Trophoblast cell (in vitro differentiated cells and primary cell): ENCODE measurements around the gene VIP.

Source experiments
- DNase-seq, 2 donors: peaks; one replicate each; pipeline ENCODE4 v3.0.0-alpha.2; 2016
- H2AFZ ChIP-seq: 2 replicates; pipeline ENCODE4 v1.6.1; 2013; ENCODE audit warnings: low read length, moderate library complexity, mild to moderate bottlenecking; ENCODE audit not compliant: insufficient read depth, poor library complexity
- H2AK5ac ChIP-seq: 2 replicates; pipeline ENCODE4 v1.6.1; 2013; ENCODE audit warnings: mild to moderate bottlenecking, low read length
- H2BK120ac ChIP-seq: 2 replicates; pipeline ENCODE4 v1.6.1; 2013; ENCODE audit warnings: low read length, mild to moderate bottlenecking, moderate library complexity; ENCODE audit not compliant: insufficient read depth, poor library complexity
- H2BK12ac ChIP-seq: 2 replicates; pipeline ENCODE4 v1.6.1; 2013; ENCODE audit warnings: mild to moderate bottlenecking, low read length, moderate library complexity
- H2BK5ac ChIP-seq: 2 replicates; pipeline ENCODE4 v1.6.1; 2013; ENCODE audit warnings: low read length, low read depth, moderate library complexity, mild to moderate bottlenecking; ENCODE audit not compliant: poor library complexity
- H3K14ac ChIP-seq: 2 replicates; pipeline ENCODE4 v1.6.1; 2013; ENCODE audit warnings: mild to moderate bottlenecking, low read length
- H3K18ac ChIP-seq: 2 replicates; pipeline ENCODE4 v1.6.1; 2013; ENCODE audit warnings: mild to moderate bottlenecking, low read length
- H3K23ac ChIP-seq: 2 replicates; pipeline ENCODE4 v1.6.1; 2013; ENCODE audit warnings: low read length
- H3K27ac ChIP-seq: 2 replicates; pipeline ENCODE4 v1.5.1; 2013; ENCODE audit warnings: low read depth, mild to moderate bottlenecking, inconsistent platforms, low read length, moderate library complexity
- H3K27me3 ChIP-seq: 2 replicates; pipeline ENCODE4 v1.6.1; 2013; ENCODE audit warnings: inconsistent platforms, mild to moderate bottlenecking, low read length, moderate library complexity; ENCODE audit not compliant: insufficient read depth
- H3K36me3 ChIP-seq, 2 experiments: 1 replicate in 1 of 2; 2 replicates in 1 of 2; pipeline ENCODE4 v1.6.1; 2013; ENCODE audit warnings: low read length in 2 of 2, mild to moderate bottlenecking in 2 of 2, moderate library complexity in 1 of 2; ENCODE audit not compliant: insufficient read depth in 2 of 2, control insufficient read depth in 1 of 2
- H3K4ac ChIP-seq: 2 replicates; pipeline ENCODE4 v1.6.1; 2013; ENCODE audit warnings: low read depth, mild to moderate bottlenecking, low read length, moderate library complexity
- H3K4me1 ChIP-seq, 2 experiments: 1 replicate in 1 of 2; 2 replicates in 1 of 2; pipeline ENCODE4 v1.6.1; 2013; ENCODE audit warnings: low read length in 2 of 2, mild to moderate bottlenecking in 2 of 2, moderate library complexity in 1 of 2; ENCODE audit not compliant: insufficient read depth in 2 of 2, control insufficient read depth in 1 of 2
- H3K4me2 ChIP-seq: 2 replicates; pipeline ENCODE4 v1.6.1; 2013; ENCODE audit warnings: inconsistent platforms, mild to moderate bottlenecking, low read length, moderate library complexity
- H3K4me3 ChIP-seq: 2 replicates; pipeline ENCODE4 v1.5.1; 2013; ENCODE audit warnings: mild to moderate bottlenecking, low read depth, low read length, inconsistent platforms
- H3K79me1 ChIP-seq: one replicate; pipeline ENCODE4 v1.6.1; 2013; ENCODE audit warnings: low read length
- H3K79me2 ChIP-seq: 2 replicates; pipeline ENCODE4 v1.6.1; 2013; ENCODE audit warnings: low read length, mild to moderate bottlenecking; ENCODE audit not compliant: control insufficient read depth, insufficient read depth, poor library complexity
- H3K9ac ChIP-seq: 2 replicates; pipeline ENCODE4 v1.6.1; 2013; ENCODE audit warnings: mild to moderate bottlenecking, low read length
- H3K9me3 ChIP-seq: 2 replicates; pipeline ENCODE4 v1.6.1; 2013; ENCODE audit warnings: low read depth, mild to moderate bottlenecking, control low read depth, inconsistent platforms, low read length; ENCODE audit not compliant: insufficient read depth
- H4K12ac ChIP-seq: 2 replicates; pipeline ENCODE4 v1.6.1; 2013; ENCODE audit warnings: low read depth, mild to moderate bottlenecking, low read length, moderate library complexity
- H4K8ac ChIP-seq: 2 replicates; pipeline ENCODE4 v1.6.1; 2013; ENCODE audit warnings: low read depth, mild to moderate bottlenecking, low read length, moderate library complexity
- H4K91ac ChIP-seq: one replicate; pipeline ENCODE4 v1.6.1; 2013; ENCODE audit warnings: low read depth, mild to moderate bottlenecking, low read length, moderate library complexity
- WGBS: extraction: QIAGEN DNeasy Blood & Tissue Kit; methylation state at CpG from one replicate; pipeline ENCODE4 v1.1.7; 2013; ENCODE audit warnings: missing lambda C conversion rate; ENCODE audit not compliant: insufficient read length, insufficient coverage; ENCODE audit errors: extremely low coverage; 5-methylcytosine and 5-hydroxymethylcytosine counted together

VIP gene

GRCh38 chr6:152705327-152705726, 45.3 kb upstream of the VIP start:
- no CpG with 5 or more reads among the region's 2 CpGs for WGBS
- Histone ChIP-seq H4K91ac (no peak overlapping the region), H4K12ac (no peak overlapping the region), H3K79me2 (no peaks in the 10 kb centered on the region), H3K9ac (no peak overlapping the region), H3K27ac (no peak overlapping the region), H3K4me3 (no peak overlapping the region), H3K36me3 (no peaks in the 10 kb centered on the region), H3K4me2 (no peak overlapping the region), H2AK5ac (no peak overlapping the region), H2BK5ac (no peak overlapping the region), H3K4ac (no peak overlapping the region), H2BK12ac (no peak overlapping the region), H3K18ac (no peak overlapping the region), H3K9me3 (no peaks in the 10 kb centered on the region), H4K8ac (no peak overlapping the region), H3K4me1 (no peaks in the 10 kb centered on the region), H3K79me1 (no peaks in the 10 kb centered on the region), H3K23ac (no peak overlapping the region), H2AFZ (no peak overlapping the region), H2BK120ac (no peak overlapping the region), H3K14ac (no peak overlapping the region), H3K27me3 (no peaks in the 10 kb centered on the region)
- no peak for DNase-seq

GRCh38 chr6:152716322-152716721, 34.3 kb upstream of the VIP start:
- no peak overlapping the region for H3K4me3 ChIP-seq
- H4K12ac ChIP-seq, result no peak overlapping the region
- no peaks in the 10 kb centered on the region for H3K79me1 ChIP-seq
- H2AFZ ChIP-seq, result no peak overlapping the region
- H3K23ac ChIP-seq, result no peak overlapping the region
- no peak overlapping the region for H3K14ac ChIP-seq
- no CpG with 5 or more reads among the region's 3 CpGs for WGBS
- no peak overlapping the region for H2BK120ac ChIP-seq
- no peak overlapping the region for H4K91ac ChIP-seq
- H3K4me1 ChIP-seq, result no peaks in the 10 kb centered on the region
- H2AK5ac ChIP-seq, result no peak overlapping the region
- no peak overlapping the region for H3K4me2 ChIP-seq
- no peak overlapping the region for H3K18ac ChIP-seq
- H3K27me3 ChIP-seq, result no peaks in the 10 kb centered on the region
- H3K79me2 ChIP-seq, result no peaks in the 10 kb centered on the region
- H3K9ac ChIP-seq, result no peak overlapping the region
- H3K9me3 ChIP-seq, result no peaks in the 10 kb centered on the region
- H3K4ac ChIP-seq, result no peak overlapping the region
- H2BK5ac ChIP-seq, result no peak overlapping the region
- H2BK12ac ChIP-seq, result no peak overlapping the region
- H4K8ac ChIP-seq, result no peak overlapping the region
- H3K27ac ChIP-seq, result no peak overlapping the region
- H3K36me3 ChIP-seq, result no peaks in the 10 kb centered on the region
- no peak for DNase-seq

- H3K36me3 ChIP-seq, result no peaks in the 10 kb centered on the region
Observed at GRCh38 chr6:152720974-152721373, 29.6 kb upstream of the VIP start.

GRCh38 chr6:152721956-152722355, 28.6 kb upstream of the VIP start:
- Histone ChIP-seq H3K9ac (no peak overlapping the region), H3K79me1 (no peaks in the 10 kb centered on the region), H3K4me2 (no peak overlapping the region), H3K14ac (no peak overlapping the region), H4K8ac (no peak overlapping the region), H2BK5ac (peak overlapping the region; percentile 31), H3K23ac (no peak overlapping the region), H4K12ac (no peak overlapping the region), H2BK12ac (no peak overlapping the region), H2AFZ (peak overlapping the region; percentile 63), H3K18ac (no peak overlapping the region), H2AK5ac (no peak overlapping the region), H3K79me2 (no peaks in the 10 kb centered on the region), H3K4me1 (peaks cover 3 to 5% of the 10 kb centered on the region in 2 experiments), H3K4me3 (no peak overlapping the region), H3K9me3 (no peaks in the 10 kb centered on the region), H3K4ac (no peak overlapping the region), H3K27me3 (no peaks in the 10 kb centered on the region), H3K27ac (peak overlapping the region; percentile 34), H4K91ac (peak overlapping the region; percentile 24), H2BK120ac (peak overlapping the region; percentile 66), H3K36me3 (no peaks in the 10 kb centered on the region)
- DNase-seq, result no peak
- WGBS, result no CpG with 5 or more reads among the region's 4 CpGs

More at GRCh38 chr6:152720974-152721373, 29.6 kb upstream of the VIP start:
- H3K9ac ChIP-seq, result no peak overlapping the region
- no peak overlapping the region for H2AFZ ChIP-seq
- no CpG with 5 or more reads among the region's 3 CpGs for WGBS
- no peaks in the 10 kb centered on the region for H3K79me2 ChIP-seq
- no peak overlapping the region for H2BK12ac ChIP-seq
- H3K4me1 ChIP-seq, result peaks cover 3 to 5% of the 10 kb centered on the region in 2 experiments
- H2AK5ac ChIP-seq, result no peak overlapping the region
- H4K91ac ChIP-seq, result no peak overlapping the region
- H4K8ac ChIP-seq, result no peak overlapping the region
- no peak overlapping the region for H3K4me3 ChIP-seq
- H2BK120ac ChIP-seq, result no peak overlapping the region
- no peak overlapping the region for H3K4ac ChIP-seq
- no peak overlapping the region for H4K12ac ChIP-seq
- H3K9me3 ChIP-seq, result no peaks in the 10 kb centered on the region
- H3K4me2 ChIP-seq, result no peak overlapping the region
- H3K27me3 ChIP-seq, result no peaks in the 10 kb centered on the region
- peak; percentile 6 to 58 for DNase-seq
- H3K27ac ChIP-seq, result no peak overlapping the region
- no peak overlapping the region for H2BK5ac ChIP-seq
- no peak overlapping the region for H3K14ac ChIP-seq
- no peaks in the 10 kb centered on the region for H3K79me1 ChIP-seq
- H3K23ac ChIP-seq, result no peak overlapping the region
- no peak overlapping the region for H3K18ac ChIP-seq
